ENCODE data around the gene FHAD1. TPM values are rescaled to one million over a fixed set of nuclear protein-coding genes. Genes with fewer than 3 reads are reported as not detected.

FHAD1 gene
- total and polyA plus RNA-seq, 4 donors: under 0.01 to 0.13 (median 0.05) TPM; not detected in 1

GRCh38 chr1:15277933-15278332, 30.9 kb downstream of the FHAD1 start:
- TF ChIP-seq SP1 (IDR thresholded peaks at IDR 0.05): no peak
- TF ChIP-seq, protein P1, sequence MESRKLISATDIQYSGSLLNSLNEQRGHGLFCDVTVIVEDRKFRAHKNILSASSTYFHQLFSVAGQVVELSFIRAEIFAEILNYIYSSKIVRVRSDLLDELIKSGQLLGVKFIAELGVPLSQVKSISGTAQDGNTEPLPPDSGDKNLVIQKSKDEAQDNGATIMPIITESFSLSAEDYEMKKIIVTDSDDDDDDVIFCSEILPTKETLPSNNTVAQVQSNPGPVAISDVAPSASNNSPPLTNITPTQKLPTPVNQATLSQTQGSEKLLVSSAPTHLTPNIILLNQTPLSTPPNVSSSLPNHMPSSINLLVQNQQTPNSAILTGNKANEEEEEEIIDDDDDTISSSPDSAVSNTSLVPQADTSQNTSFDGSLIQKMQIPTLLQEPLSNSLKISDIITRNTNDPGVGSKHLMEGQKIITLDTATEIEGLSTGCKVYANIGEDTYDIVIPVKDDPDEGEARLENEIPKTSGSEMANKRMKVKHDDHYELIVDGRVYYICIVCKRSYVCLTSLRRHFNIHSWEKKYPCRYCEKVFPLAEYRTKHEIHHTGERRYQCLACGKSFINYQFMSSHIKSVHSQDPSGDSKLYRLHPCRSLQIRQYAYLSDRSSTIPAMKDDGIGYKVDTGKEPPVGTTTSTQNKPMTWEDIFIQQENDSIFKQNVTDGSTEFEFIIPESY (IDR thresholded peaks at IDR 0.05): no peak
- TF ChIP-seq FOXA2 (IDR thresholded peaks at IDR 0.05): no peak
- no peak for TF ChIP-seq NR2F2 (IDR thresholded peaks at IDR 0.05)
- TF ChIP-seq, protein P2, sequence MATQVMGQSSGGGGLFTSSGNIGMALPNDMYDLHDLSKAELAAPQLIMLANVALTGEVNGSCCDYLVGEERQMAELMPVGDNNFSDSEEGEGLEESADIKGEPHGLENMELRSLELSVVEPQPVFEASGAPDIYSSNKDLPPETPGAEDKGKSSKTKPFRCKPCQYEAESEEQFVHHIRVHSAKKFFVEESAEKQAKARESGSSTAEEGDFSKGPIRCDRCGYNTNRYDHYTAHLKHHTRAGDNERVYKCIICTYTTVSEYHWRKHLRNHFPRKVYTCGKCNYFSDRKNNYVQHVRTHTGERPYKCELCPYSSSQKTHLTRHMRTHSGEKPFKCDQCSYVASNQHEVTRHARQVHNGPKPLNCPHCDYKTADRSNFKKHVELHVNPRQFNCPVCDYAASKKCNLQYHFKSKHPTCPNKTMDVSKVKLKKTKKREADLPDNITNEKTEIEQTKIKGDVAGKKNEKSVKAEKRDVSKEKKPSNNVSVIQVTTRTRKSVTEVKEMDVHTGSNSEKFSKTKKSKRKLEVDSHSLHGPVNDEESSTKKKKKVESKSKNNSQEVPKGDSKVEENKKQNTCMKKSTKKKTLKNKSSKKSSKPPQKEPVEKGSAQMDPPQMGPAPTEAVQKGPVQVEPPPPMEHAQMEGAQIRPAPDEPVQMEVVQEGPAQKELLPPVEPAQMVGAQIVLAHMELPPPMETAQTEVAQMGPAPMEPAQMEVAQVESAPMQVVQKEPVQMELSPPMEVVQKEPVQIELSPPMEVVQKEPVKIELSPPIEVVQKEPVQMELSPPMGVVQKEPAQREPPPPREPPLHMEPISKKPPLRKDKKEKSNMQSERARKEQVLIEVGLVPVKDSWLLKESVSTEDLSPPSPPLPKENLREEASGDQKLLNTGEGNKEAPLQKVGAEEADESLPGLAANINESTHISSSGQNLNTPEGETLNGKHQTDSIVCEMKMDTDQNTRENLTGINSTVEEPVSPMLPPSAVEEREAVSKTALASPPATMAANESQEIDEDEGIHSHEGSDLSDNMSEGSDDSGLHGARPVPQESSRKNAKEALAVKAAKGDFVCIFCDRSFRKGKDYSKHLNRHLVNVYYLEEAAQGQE (IDR thresholded peaks at IDR 0.05): no peak
- no peak for TF ChIP-seq EGR1 (IDR thresholded peaks at IDR 0.05; ENCODE audit: low read depth in 2 of 2)
- no peak for TF ChIP-seq FOXA1 (IDR thresholded peaks at IDR 0.05)
- no peak for TF ChIP-seq JUND (IDR thresholded peaks at IDR 0.05)
- TF ChIP-seq, protein P3, sequence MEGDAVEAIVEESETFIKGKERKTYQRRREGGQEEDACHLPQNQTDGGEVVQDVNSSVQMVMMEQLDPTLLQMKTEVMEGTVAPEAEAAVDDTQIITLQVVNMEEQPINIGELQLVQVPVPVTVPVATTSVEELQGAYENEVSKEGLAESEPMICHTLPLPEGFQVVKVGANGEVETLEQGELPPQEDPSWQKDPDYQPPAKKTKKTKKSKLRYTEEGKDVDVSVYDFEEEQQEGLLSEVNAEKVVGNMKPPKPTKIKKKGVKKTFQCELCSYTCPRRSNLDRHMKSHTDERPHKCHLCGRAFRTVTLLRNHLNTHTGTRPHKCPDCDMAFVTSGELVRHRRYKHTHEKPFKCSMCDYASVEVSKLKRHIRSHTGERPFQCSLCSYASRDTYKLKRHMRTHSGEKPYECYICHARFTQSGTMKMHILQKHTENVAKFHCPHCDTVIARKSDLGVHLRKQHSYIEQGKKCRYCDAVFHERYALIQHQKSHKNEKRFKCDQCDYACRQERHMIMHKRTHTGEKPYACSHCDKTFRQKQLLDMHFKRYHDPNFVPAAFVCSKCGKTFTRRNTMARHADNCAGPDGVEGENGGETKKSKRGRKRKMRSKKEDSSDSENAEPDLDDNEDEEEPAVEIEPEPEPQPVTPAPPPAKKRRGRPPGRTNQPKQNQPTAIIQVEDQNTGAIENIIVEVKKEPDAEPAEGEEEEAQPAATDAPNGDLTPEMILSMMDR (IDR thresholded peaks at IDR 0.05; ENCODE audit: low read depth, low read length, missing input control): no peak
- no peak for TF ChIP-seq MAX (IDR thresholded peaks at IDR 0.05)
- TF ChIP-seq HNF4G (IDR thresholded peaks at IDR 0.05): no peak
- no peak for TF ChIP-seq RAD21 (IDR thresholded peaks at IDR 0.05)
- Histone ChIP-seq H3K9me3 (ENCODE audit: control insufficient read depth in 4 of 4, low read length in 3 of 4) (no peaks in the 10 kb centered on the region), H3K27me3 (ENCODE audit: control insufficient read depth in 4 of 4, insufficient read depth in 4 of 4, low read length in 3 of 4) (peaks cover 0 to 4% (median 0%) of the 10 kb centered on the region in 4 donors), H3K4me1 (ENCODE audit: control insufficient read depth in 4 of 4, insufficient read depth in 4 of 4, low read length in 3 of 4) (no peaks in the 10 kb centered on the region), H3K36me3 (ENCODE audit: control insufficient read depth in 4 of 4, insufficient read depth in 3 of 4, low read depth in 1 of 4, low read length in 3 of 4) (no peaks in the 10 kb centered on the region), H3K9ac (ENCODE audit: low read depth in 1 of 2, low read length in 2 of 2) (no peak overlapping the region), H3K27ac (ENCODE audit: low read depth in 1 of 2, low read length in 2 of 2) (no peak overlapping the region), H3K4me3 (ENCODE audit: low read depth in 1 of 3, low read length in 3 of 3) (no peak overlapping the region)
- DNase-seq (ENCODE audit: low spot score): no peak
- 93% methylated on average over 4 of the region's 4 CpGs for WGBS

GRCh38 chr1:15279576-15280230, 32.7 kb downstream of the FHAD1 start:
- TF ChIP-seq FOXA1 (IDR thresholded peaks at IDR 0.05) (no peak), NR2F2 (IDR thresholded peaks at IDR 0.05) (no peak)
- 86% methylated on average over 10 of the region's 10 CpGs for WGBS
- H3K27ac ChIP-seq (ENCODE audit: low read depth in 1 of 2, low read length in 2 of 2): no peak overlapping the region

More at GRCh38 chr1:15279576-15280230, 32.7 kb downstream of the FHAD1 start:
- H3K36me3 ChIP-seq (ENCODE audit: control insufficient read depth in 4 of 4, insufficient read depth in 3 of 4, low read depth in 1 of 4, low read length in 3 of 4): no peaks in the 10 kb centered on the region
- no peak for DNase-seq (ENCODE audit: low spot score)
- H3K4me1 ChIP-seq (ENCODE audit: control insufficient read depth in 4 of 4, insufficient read depth in 4 of 4, low read length in 3 of 4): no peaks in the 10 kb centered on the region
- H3K9me3 ChIP-seq (ENCODE audit: control insufficient read depth in 4 of 4, low read length in 3 of 4): no peaks in the 10 kb centered on the region
- no peak overlapping the region for H3K9ac ChIP-seq (ENCODE audit: low read depth in 1 of 2, low read length in 2 of 2)
- H3K27me3 ChIP-seq (ENCODE audit: control insufficient read depth in 4 of 4, insufficient read depth in 4 of 4, low read length in 3 of 4): no peaks in the 10 kb centered on the region
- H3K4me3 ChIP-seq (ENCODE audit: low read depth in 1 of 3, low read length in 3 of 3): no peak overlapping the region

Data from liver (tissue), 9 donors.